Endodermal cell (in vitro differentiated cells): Measurements from ENCODE around the gene OR10J1. TPM values are rescaled to one million over a fixed set of nuclear protein-coding genes. Genes with fewer than 3 reads are reported as not detected.

ENCODE experiments used
- DNase-seq: peaks from one replicate; pipeline ENCODE4 v3.0.0-alpha.2; 2017
- H3K27ac ChIP-seq: 2 replicates; pipeline ENCODE4 v1.5.1; 2013; ENCODE audit warnings: mild to moderate bottlenecking, low read depth, low read length, moderate library complexity
- H3K27me3 ChIP-seq: 2 replicates; pipeline ENCODE4 v1.6.1; 2013; ENCODE audit warnings: mild to moderate bottlenecking, low read length, moderate library complexity; ENCODE audit not compliant: insufficient read depth, control insufficient read depth, poor library complexity, severe bottlenecking
- H3K36me3 ChIP-seq: 2 replicates; pipeline ENCODE4 v1.7.0; 2013; ENCODE audit warnings: mild to moderate bottlenecking, low read length, moderate library complexity; ENCODE audit not compliant: control insufficient read depth, insufficient read depth
- H3K4me1 ChIP-seq: one replicate; pipeline ENCODE4 v1.7.0; 2013; ENCODE audit warnings: low read length; ENCODE audit not compliant: control insufficient read depth, insufficient read depth
- H3K4me3 ChIP-seq: 2 replicates; pipeline ENCODE4 v1.5.1; 2013; ENCODE audit warnings: mild to moderate bottlenecking, low read length, moderate library complexity
- H3K9ac ChIP-seq: 2 replicates; pipeline ENCODE4 v1.6.1; 2013; ENCODE audit warnings: mild to moderate bottlenecking, low read length, moderate library complexity; ENCODE audit not compliant: poor library complexity, severe bottlenecking; ENCODE audit errors: extremely low read depth
- H3K9me3 ChIP-seq: 2 replicates; pipeline ENCODE4 v1.6.1; 2013; ENCODE audit warnings: mild to moderate bottlenecking, low read length, moderate library complexity; ENCODE audit not compliant: control insufficient read depth
- H3K27ac Mint-ChIP-seq: 2 replicates; pipeline ENCODE4 v1.8.0; 2020; ENCODE audit warnings: mixed read lengths
- H3K27me3 Mint-ChIP-seq: 2 replicates; pipeline ENCODE4 v1.8.0; 2021; ENCODE audit warnings: mild to moderate bottlenecking, mixed read lengths; ENCODE audit not compliant: insufficient read depth
- H3K36me3 Mint-ChIP-seq: 2 replicates; pipeline ENCODE4 v1.8.0; 2020; ENCODE audit warnings: low read depth, mixed read lengths
- H3K4me1 Mint-ChIP-seq: 2 replicates; pipeline ENCODE4 v1.8.0; 2020; ENCODE audit warnings: mixed read lengths
- H3K4me3 Mint-ChIP-seq: 2 replicates; pipeline ENCODE4 v1.8.0; 2020; ENCODE audit warnings: mild to moderate bottlenecking, moderate library complexity, mixed read lengths
- H3K9me3 Mint-ChIP-seq: 2 replicates; pipeline ENCODE4 v1.8.0; 2020; ENCODE audit warnings: mild to moderate bottlenecking, mixed read lengths
- WGBS, 2 experiments: methylation state at CpG; one replicate each; pipeline versions ENCODE4 v1.1.5 to v1.1.7; 2013; ENCODE audit warnings: missing lambda C conversion rate in 2 of 2, mixed read lengths in 1 of 2; ENCODE audit not compliant: insufficient coverage in 1 of 2, insufficient read length in 1 of 2; 5-methylcytosine and 5-hydroxymethylcytosine counted together
- total RNA-seq, 2 donors: library from RNA; stranded (reverse); fragmentation: NEBNext Ultra II Directional in 1 of 2; extraction: Animal tissue kit (Norgen Biotek cat#: 25700) in 1 of 2; gene quantifications; 2 replicates in 1 of 2; 3 replicates in 1 of 2; pipeline ENCODE4 v1.2.1, GENCODE V29; 2021
- TF ChIP-seq, protein P1 (sequence below): fragments of 200-600 bp; sonication (generic); conservative IDR thresholded peaks from 2 replicates; pipeline ENCODE4 v1.5.0; 2021; ENCODE audit warnings: antibody characterized with exemption, mild to moderate bottlenecking

The OR10J1 gene
- total RNA-seq, 2 donors from 2014 or later: not detected

DNA sequence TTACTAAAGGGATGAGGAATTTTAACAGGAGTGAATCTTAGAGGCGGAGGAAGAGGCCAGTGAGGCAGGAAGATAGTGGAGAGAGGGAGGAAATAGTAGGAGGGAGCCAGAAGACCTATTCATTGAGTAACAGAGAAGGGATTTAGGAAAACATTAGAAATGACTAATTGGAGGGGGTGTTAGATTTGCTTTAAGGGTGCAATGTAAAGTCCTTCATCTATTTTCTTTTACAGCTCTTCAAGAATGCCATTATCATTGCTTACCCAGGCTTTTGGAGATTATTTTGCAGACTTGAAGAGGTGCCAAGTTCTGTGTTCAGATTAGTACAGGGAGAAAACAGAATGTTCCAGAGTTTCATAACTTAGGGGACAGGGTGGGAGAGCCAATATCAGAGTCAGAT lies 33.8 kb downstream of the OR10J1 start:
- no peak overlapping the region for H3K9ac ChIP-seq
- Mint-ChIP-seq H3K4me3 (no peak overlapping the region), H3K27ac (no peak overlapping the region), H3K27me3 (no peaks in the 10 kb centered on the region), H3K36me3 (no peaks in the 10 kb centered on the region), H3K9me3 (peaks cover 24% of the 10 kb centered on the region), H3K4me1 (no peaks in the 10 kb centered on the region)
- H3K4me3 ChIP-seq: no peak overlapping the region
- no peak overlapping the region for H3K27ac ChIP-seq
- no peaks in the 10 kb centered on the region for H3K4me1 ChIP-seq
- H3K27me3 ChIP-seq: no peaks in the 10 kb centered on the region
- H3K9me3 ChIP-seq: no peaks in the 10 kb centered on the region
- no peaks in the 10 kb centered on the region for H3K36me3 ChIP-seq
- WGBS, 2 experiments: 86 to 100% methylated on average over 1 of the region's 1 CpG
- DNase-seq: no peak
- TF ChIP-seq, protein P1, sequence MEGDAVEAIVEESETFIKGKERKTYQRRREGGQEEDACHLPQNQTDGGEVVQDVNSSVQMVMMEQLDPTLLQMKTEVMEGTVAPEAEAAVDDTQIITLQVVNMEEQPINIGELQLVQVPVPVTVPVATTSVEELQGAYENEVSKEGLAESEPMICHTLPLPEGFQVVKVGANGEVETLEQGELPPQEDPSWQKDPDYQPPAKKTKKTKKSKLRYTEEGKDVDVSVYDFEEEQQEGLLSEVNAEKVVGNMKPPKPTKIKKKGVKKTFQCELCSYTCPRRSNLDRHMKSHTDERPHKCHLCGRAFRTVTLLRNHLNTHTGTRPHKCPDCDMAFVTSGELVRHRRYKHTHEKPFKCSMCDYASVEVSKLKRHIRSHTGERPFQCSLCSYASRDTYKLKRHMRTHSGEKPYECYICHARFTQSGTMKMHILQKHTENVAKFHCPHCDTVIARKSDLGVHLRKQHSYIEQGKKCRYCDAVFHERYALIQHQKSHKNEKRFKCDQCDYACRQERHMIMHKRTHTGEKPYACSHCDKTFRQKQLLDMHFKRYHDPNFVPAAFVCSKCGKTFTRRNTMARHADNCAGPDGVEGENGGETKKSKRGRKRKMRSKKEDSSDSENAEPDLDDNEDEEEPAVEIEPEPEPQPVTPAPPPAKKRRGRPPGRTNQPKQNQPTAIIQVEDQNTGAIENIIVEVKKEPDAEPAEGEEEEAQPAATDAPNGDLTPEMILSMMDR: no peak

DNA sequence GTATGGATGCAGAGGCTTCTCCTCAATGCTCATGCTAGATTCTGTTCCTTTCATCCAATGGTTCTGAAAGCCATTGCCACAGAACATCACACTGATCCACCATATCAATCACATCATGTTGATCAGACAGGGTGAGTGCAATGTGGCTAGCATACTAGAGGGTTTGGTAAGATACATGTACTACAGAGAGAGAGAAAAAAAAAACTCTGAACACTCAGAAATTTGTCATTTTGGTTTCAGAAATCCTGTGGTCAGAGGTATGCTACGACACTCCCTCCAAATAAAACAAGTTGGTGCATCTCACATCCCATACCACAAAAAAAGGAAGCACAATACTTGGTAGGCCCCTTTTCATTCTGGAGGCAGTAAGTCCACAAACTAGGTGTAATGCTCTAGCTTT lies 35.4 kb downstream of the OR10J1 start:
- H3K4me1 Mint-ChIP-seq: no peaks in the 10 kb centered on the region
- Histone ChIP-seq H3K9ac (no peak overlapping the region), H3K9me3 (no peaks in the 10 kb centered on the region), H3K36me3 (no peaks in the 10 kb centered on the region), H3K27me3 (no peaks in the 10 kb centered on the region), H3K4me1 (no peaks in the 10 kb centered on the region), H3K27ac (no peak overlapping the region), H3K4me3 (no peak overlapping the region)
- TF ChIP-seq, protein P1: no peak
- H3K4me3 Mint-ChIP-seq: no peak overlapping the region
- no peaks in the 10 kb centered on the region for H3K27me3 Mint-ChIP-seq
- peaks cover 28% of the 10 kb centered on the region for H3K9me3 Mint-ChIP-seq
- H3K36me3 Mint-ChIP-seq: no peaks in the 10 kb centered on the region
- WGBS, 2 experiments: 84% methylated on average over 1 of the region's 1 CpG; no CpG with 5 or more reads in 1 of the 2 experiments
- H3K27ac Mint-ChIP-seq: no peak overlapping the region
- no peak for DNase-seq

DNA sequence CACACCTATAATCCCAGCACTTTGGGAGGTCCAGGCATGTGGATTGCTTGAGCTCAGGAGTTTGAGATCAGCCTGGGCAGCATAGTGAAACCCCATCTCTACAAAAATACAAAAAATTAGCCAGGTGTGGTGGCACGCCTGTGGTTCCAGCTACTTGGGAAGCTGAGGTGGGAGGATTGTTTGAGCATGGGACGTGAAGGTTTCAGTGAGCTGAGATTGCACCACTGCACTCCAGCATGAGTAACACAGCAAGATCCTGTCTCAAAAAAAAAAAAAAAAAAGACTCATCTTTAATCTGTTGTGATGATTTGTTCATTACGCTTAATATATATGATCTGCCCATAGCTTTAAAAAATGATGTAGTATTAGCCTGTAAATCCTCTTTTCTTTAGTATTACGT lies 44.0 kb downstream of the OR10J1 start:
- no peaks in the 10 kb centered on the region for H3K4me1 ChIP-seq
- no peaks in the 10 kb centered on the region for H3K27me3 ChIP-seq
- TF ChIP-seq, protein P1: no peak
- H3K4me3 ChIP-seq: no peak overlapping the region
- H3K9ac ChIP-seq: no peak overlapping the region
- DNase-seq: no peak
- no peak overlapping the region for H3K27ac ChIP-seq
- no peaks in the 10 kb centered on the region for H3K36me3 ChIP-seq
- H3K27ac Mint-ChIP-seq: no peak overlapping the region
- H3K27me3 Mint-ChIP-seq: no peaks in the 10 kb centered on the region
- no peak overlapping the region for H3K4me3 Mint-ChIP-seq
- H3K9me3 ChIP-seq: peaks cover 7% of the 10 kb centered on the region
- H3K9me3 Mint-ChIP-seq: peaks cover 58% of the 10 kb centered on the region
- H3K36me3 Mint-ChIP-seq: no peaks in the 10 kb centered on the region
- H3K4me1 Mint-ChIP-seq: no peaks in the 10 kb centered on the region
- WGBS, 2 experiments: 86 to 92% methylated on average over 1 to 4 of the region's 4 CpGs

Other genes with a start within 250 kb of the OR10J1 start
- not detected for gene ACKR1, start 234.8 kb upstream of the OR10J1 start, total RNA-seq
- not detected for gene FCER1A, start 137.4 kb upstream of the OR10J1 start, total RNA-seq
- not detected for gene OR10J4, start 7.5 kb upstream of the OR10J1 start, total RNA-seq
- gene OR10J5, start 96.3 kb downstream of the OR10J1 start, total RNA-seq: not detected
- not detected for gene APCS, start 148.1 kb downstream of the OR10J1 start, total RNA-seq